Right hindlimb (tissue), 1 donor: ENCODE results near the gene ABHD1.

ENCODE experiments used
- DNase-seq: peaks from one replicate; pipeline ENCODE4 v3.0.0-alpha.2; 2018

Gene ABHD1

DNA sequence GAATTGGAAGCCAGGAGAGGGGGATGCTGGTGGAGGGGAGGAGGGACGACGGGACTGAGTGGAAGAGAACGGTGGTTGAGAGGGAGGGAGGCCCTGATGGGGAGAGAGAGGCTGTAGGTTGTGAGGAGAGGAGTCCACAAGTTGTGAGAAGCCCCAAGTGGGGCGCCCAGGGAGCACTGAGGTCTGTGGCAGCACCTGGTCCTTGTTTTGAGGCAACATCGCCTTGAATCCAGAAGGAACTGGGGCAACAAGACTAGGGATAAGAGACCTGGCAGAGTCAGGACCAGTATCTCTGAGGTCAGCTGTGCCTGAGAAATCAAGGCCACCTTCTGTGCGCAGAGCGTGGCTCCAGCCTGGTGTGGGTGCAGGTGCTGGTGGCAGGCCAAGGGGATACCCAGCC lies 14.5 kb downstream of the ABHD1 start:
- no peak for DNase-seq

- DNase-seq = no peak
These were observed 15.7 kb downstream of the ABHD1 start, which contains the start of gene PRR30 for GRCh38 chr2:27139310-27139709. Gene PRR30 (minus strand): TSS chr2:27139410. CDS start chr2:27138329, 1,081 bp downstream.

DNA sequence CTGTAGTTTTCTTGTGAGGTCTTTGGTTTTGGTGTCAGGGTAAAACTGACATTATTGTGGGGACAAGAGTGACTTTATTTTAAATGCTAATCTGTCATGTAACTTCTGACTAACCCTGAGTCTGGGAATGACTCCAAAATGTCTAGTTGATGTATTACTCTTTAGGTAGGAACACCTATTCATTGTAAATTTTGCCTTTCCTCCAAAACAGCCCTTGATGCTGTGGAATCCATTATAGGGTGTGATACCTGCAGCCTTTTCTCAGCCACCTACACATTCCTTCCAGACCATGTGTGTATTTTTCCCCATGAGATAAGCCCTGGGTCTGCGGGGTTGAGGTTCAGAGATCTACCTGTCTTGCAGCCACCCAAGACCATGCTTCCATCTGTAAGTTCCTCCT lies 19.7 kb downstream of the ABHD1 start:
- DNase-seq = no peak

DNA sequence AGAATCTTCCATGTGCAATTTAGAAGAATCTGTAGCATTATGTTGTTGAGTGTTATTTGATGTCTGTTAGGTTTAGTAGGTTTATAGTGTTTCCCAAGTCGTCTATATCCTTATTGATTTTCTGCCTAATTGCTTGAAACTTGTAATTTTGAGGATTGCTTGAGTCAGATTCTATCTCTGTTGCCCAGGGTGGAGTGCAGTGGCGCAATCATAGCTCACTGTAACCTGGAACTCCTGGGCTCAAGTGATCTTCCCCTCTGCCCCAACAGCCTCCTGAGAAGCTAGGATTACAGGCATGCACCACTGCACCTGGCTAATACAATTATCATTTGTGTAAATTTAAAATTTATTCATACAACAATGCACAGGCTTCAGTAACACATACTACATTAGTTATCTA lies 22.1 kb downstream of the ABHD1 start:
- DNase-seq = no peak

GRCh38 chr2:27147935-27148334 lies 24.3 kb downstream of the ABHD1 start:
- no peak for DNase-seq

DNA sequence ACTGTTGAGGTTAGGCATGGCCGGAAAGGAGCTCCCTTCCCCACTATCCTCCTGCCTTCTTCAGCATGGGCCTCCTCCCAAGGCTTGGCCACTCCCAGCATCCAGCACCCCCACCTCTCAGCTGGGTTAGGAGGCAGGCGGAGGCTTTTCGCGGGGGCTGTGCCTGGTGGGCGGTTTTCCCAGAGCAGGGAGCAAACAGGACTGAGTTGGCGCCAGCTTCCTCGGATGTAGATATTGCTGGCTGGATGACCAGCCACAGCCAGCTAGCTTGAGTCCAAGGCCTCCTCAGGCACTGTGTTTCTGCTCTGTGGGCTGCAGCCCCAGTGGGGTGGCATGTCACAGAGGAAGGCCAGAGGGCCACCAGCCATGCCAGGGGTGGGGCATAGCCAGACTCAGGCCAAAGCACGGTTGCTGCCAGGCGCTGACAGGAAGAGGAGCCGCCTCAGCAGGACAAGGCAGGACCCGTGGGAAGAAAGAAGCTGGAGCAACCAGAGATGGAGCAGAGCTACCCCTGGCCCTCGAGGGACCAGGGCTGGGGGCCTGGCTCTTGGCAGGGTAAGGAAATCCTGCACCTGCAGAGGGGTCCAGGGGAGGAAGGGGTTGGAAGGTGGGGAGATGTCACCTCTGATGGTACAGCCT lies 25.3 kb downstream of the ABHD1 start, which contains the start of gene TCF23:
Gene TCF23 (plus strand): TSS at position 204 of the 639 bp plus-strand sequence. CDS start 130 bp downstream, at position 334.
- peak; percentile 48 for DNase-seq

DNA sequence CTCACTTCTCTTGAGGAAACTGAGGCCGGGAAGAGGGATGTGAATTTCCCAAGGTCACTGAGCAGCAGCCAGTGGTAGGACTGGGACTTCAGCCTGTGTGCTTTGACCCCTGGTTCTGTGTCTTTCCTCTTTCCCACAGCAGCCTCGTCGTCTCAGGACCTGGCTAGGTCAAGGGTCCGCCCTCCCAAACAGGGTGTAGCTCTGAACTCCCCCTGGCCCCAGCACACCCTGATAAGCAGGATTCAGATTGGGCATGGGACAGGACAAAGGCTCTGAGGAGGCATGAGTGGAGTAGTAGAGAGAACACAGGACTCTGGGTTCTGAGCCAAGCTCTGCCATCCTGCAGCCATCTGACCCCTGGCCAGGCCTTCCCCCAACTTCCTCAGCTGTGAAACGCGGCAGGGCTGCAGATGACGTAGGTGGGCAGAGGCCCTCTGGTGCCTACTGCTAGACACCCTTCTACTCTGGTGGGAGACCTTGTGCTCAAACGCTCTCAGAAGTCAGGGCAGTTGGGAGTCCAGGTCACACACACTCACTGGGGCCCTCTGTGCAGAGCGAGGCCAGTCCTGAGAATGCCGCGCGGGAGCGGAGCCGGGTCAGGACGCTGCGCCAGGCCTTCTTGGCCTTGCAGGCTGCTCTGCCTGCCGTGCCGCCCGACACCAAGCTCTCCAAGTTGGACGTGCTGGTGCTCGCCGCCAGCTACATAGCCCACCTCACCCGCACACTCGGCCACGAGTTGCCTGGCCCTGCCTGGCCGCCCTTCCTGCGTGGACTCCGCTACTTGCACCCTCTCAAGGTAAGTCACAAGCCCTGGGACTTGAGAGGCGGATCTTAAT lies 26.2 kb downstream of the ABHD1 start:
- DNase-seq = no peak

DNA sequence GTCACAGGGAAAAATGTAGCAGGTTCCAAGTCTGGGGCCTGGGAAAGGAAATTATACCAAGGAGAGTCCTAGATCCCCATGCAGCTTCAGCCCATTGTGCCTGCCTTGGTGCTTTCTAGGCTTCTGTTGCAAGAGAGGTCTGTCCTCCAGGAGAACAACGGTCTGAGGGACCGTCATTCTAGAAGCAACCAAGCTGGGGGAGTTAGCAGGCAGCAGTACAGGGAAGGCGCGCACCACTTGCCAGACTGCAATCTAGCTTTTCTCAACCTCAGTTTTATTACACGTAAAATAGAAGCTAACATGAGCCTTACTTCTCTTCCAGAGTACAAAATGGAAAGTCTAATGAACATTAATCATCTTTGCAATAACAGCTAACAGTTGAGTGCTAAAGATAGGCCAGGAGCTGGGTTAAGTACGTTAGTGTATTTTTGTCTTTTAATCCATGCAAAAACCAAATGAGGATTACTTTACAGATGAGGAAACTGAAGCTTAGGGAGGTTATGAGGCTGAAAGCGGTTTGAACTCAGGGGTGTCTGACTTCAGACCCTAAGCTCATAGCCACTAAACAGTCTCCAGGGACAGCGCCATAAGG lies 27.1 kb downstream of the ABHD1 start:
- DNase-seq = no peak

DNA sequence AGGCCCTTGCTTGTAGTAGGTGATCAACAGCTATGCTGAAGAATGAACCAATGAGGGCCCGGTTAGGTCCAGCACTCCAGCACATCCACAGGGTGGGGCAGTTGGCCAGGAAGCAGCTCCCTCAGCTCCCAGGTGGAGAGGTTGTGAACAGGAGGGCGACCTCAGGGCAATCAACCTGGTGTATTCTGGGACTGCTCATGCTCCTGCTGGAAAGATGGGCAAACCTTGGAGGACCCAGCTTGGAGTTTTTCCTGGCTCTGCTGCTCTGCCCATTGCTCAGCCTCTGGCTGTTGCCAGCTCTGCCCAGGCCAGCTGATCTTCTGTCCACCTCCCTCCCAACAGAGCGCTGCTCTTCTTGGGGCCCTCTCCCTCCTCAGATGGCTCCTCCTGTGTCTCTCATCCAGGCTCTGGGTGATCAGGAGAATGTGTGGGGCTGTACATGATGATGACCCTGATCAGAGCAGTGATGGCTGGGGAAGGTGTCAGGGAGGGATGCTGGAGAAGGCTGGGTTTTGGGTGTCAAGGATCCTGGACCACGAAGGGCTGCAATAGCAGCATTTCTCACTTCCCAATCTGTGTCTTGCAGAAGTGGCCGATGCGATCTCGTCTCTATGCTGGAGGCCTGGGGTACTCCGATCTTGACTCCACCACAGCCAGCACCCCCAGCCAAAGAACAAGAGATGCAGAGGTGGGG lies 28.6 kb downstream of the ABHD1 start:
- DNase-seq = no peak

GRCh38 chr2:27152796-27153464 lies 29.3 kb downstream of the ABHD1 start:
- no peak for DNase-seq

DNA sequence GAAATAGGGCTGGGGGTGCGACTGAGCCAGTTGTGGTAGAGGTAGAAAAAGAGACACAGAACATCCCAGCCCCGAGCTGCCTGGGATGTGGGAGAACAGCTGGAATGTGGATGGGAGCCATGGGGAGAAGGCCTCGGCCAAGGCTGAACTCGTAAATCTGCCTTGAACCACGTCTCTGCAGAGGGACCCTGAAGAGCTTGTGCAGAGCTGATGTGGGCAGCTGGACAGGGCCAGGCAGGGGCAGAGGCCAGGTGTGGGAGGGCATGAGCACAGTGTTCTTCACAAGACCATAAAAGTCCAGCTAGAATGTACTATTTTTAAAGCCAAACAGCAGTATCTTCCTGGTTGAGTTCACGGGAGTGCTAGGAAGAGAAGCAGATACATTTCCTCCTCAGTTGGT lies 30.9 kb downstream of the ABHD1 start:
- no peak for DNase-seq

- DNase-seq = no peak
These were observed 31.5 kb downstream of the ABHD1 start for GRCh38 chr2:27155069-27155520.

GRCh38 chr2:27158468-27158867 lies 34.9 kb downstream of the ABHD1 start:
- DNase-seq = no peak

DNA sequence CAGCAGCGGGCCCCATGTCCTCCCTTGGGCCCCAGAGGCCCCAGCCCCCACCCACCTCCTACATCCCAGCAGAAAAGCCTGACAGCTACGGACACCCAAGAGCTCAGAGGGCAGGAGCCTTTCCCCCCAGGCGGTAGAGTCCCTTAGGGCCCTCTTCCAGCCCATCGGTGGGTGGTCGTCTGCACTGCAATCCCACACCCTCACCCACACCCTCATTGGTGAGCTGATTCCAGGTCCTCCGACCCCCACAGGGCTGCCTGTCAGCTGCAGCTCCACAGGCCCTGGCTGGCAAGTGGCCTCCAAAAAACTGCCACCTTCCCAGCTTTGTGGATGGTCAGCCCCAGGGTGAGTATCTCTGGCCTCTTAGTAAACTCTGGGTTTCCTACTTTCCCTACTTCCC lies 35.7 kb downstream of the ABHD1 start:
- DNase-seq = no peak

DNA sequence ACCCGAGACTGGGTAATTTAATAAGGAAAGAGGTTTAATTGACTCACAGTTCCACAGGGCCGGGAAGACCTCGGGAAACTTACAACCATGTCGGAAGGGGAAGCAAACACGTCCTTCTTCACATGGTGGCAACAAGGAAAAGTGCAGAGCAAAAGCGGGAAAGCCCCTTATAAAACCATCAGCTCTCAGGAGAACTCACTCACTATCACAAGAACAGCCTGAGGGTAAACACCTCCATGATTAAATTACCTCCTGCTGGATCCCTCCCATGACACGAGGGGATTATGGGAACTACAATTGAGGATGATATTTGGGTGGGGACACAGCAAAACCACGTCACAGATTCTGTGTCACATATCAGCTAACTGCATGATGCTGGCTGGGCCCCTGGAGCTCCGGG lies 36.6 kb downstream of the ABHD1 start:
- no peak for DNase-seq

- DNase-seq = no peak
These were observed 38.8 kb downstream of the ABHD1 start for GRCh38 chr2:27162151-27163121.

DNA sequence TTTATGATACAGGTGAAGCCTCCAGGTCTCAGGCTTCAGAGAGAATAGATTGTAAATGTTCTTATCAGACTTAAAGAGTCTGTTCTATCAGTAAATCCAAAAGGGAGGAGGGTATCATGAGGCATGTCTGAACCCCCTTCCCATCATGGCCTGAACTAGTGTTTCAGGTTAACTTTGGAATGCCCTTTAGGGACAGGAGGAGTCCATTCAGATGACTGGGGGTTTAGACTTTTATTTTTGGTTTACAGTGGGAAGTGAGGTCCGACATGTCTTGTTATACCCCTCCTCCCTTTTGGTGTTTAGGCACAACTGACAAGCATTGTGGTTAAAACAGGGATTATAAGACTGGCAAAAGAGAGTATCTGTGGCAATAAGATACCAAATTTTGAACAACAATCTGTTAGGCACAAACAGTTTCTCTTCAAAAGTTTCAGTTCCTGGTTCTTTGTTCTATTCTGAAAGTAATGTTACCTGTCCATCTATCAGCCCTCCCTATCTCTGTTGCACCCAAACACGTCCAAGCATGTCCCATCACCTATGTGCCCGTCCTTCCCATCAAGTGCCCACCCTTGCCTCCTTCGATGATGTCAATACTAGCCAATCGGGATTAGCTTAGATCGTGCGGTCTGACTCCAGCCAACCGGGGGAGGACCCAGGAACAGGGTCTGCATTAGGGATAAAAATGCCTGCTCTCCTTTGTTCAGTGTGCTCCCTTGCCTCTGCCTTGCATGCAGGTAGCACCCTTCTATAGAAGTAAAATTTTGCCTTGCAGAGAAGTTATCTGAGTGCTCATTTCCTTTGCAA lies 41.5 kb downstream of the ABHD1 start:
- DNase-seq = no peak

GRCh38 chr2:27170581-27171337 lies 47.1 kb downstream of the ABHD1 start:
- no peak for DNase-seq

GRCh38 chr2:27171351-27171848 lies 47.8 kb downstream of the ABHD1 start:
- no peak for DNase-seq
